Adrenal gland (tissue), 5 donors: ENCODE data around the gene SVOPL.

ENCODE experiments used
- CTCF ChIP-seq, 6 experiments: fragments of 450-650 bp in 4 of 6; fragments of 200-600 bp in 2 of 6; sonication (generic) in 1 of 6; IDR thresholded peaks; 1 replicate in 5 of 6; 2 replicates in 1 of 6; pipeline versions ENCODE4 v1.5.1 to v1.8.0; 2016 to 2021; ENCODE audit warnings: antibody characterized with exemption in 6 of 6, mild to moderate bottlenecking in 2 of 6, moderate library complexity in 1 of 6
- POLR2A ChIP-seq, 2 donors: fragments of 450-650 bp; IDR thresholded peaks; one replicate each; pipeline ENCODE4 v1.6.1; 2017; ENCODE audit warnings: antibody characterized with exemption in 2 of 2, mild to moderate bottlenecking in 2 of 2, moderate library complexity in 1 of 2
- donor health status: DM: no; HTN: no; CAD: no.

- TF ChIP-seq CTCF (IDR thresholded peaks at IDR 0.05), result no peak
- no peak for TF ChIP-seq POLR2A (IDR thresholded peaks at IDR 0.05)
Measured at GRCh38 chr7:138590154-138590553, 111.0 kb downstream of the SVOPL start.
